Measurements from ENCODE around the gene TMEM26.
"Not testable (repeated sequence)": the region's sequence is repeated elsewhere in the genome, so short reads cannot be mapped to it uniquely, and the experiment has no call there.

Gene TMEM26

GRCh38 chr10:61398366-61399129, 54.6 kb downstream of the TMEM26 start:
- DNase-seq (ENCODE audit: low read depth), result no peak

GRCh38 chr10:61397175-61397986, 55.8 kb downstream of the TMEM26 start:
- DNase-seq (ENCODE audit: low read depth), result no peak

- no peak for DNase-seq (ENCODE audit: low read depth)
These were observed 61.9 kb downstream of the TMEM26 start for GRCh38 chr10:61391281-61391680.

GRCh38 chr10:61390851-61391250, 62.3 kb downstream of the TMEM26 start:
- no peak for DNase-seq (ENCODE audit: low read depth)

GRCh38 chr10:61389887-61390286, 63.3 kb downstream of the TMEM26 start:
- DNase-seq (ENCODE audit: low read depth), result no peak

- not testable (repeated sequence) for DNase-seq (ENCODE audit: low read depth)
These were observed 64.2 kb downstream of the TMEM26 start for GRCh38 chr10:61388986-61389385.

- DNase-seq (ENCODE audit: low read depth), result no peak
These were observed 67.8 kb downstream of the TMEM26 start for GRCh38 chr10:61385231-61386001.

GRCh38 chr10:61381153-61381552, 72.0 kb downstream of the TMEM26 start:
- DNase-seq (ENCODE audit: low read depth), result not testable (repeated sequence)

- DNase-seq (ENCODE audit: low read depth), result no peak
These were observed 74.3 kb downstream of the TMEM26 start for GRCh38 chr10:61378865-61379264.

- DNase-seq (ENCODE audit: low read depth), result no peak
These were observed 76.2 kb downstream of the TMEM26 start for GRCh38 chr10:61376908-61377368.

- DNase-seq (ENCODE audit: low read depth), result no peak
These were observed 76.8 kb downstream of the TMEM26 start for GRCh38 chr10:61376377-61376776.

GRCh38 chr10:61366365-61366764, 86.8 kb downstream of the TMEM26 start:
- no peak for DNase-seq (ENCODE audit: low read depth)

- no peak for DNase-seq (ENCODE audit: low read depth)
These were observed 88.6 kb downstream of the TMEM26 start for GRCh38 chr10:61364619-61365018.

- no peak for DNase-seq (ENCODE audit: low read depth)
These were observed 90.2 kb downstream of the TMEM26 start for GRCh38 chr10:61363006-61363405.

- no peak for DNase-seq (ENCODE audit: low read depth)
These were observed 93.7 kb downstream of the TMEM26 start for GRCh38 chr10:61359452-61359851.

- no peak for DNase-seq (ENCODE audit: low read depth)
These were observed 95.5 kb downstream of the TMEM26 start for GRCh38 chr10:61357687-61358086.
